GM12865 (cell line): ENCODE measurements around the gene NCOR1.

Source experiments
- DNase-seq: peaks from one replicate; pipeline ENCODE4 v3.0.0; 2010; ENCODE audit warnings: low read depth
- H3K4me3 ChIP-seq: 2 replicates; pipeline ENCODE4 v1.5.1; 2011; ENCODE audit warnings: mild to moderate bottlenecking, low read depth, low read length, control low read depth
- CTCF ChIP-seq: IDR thresholded peaks from 2 replicates; pipeline ENCODE4 v1.5.1; 2011; ENCODE audit warnings: low read length, control low read depth, low read depth, inconsistent platforms; ENCODE audit not compliant: insufficient read depth; ENCODE audit errors: missing control alignments

Gene NCOR1

DNA sequence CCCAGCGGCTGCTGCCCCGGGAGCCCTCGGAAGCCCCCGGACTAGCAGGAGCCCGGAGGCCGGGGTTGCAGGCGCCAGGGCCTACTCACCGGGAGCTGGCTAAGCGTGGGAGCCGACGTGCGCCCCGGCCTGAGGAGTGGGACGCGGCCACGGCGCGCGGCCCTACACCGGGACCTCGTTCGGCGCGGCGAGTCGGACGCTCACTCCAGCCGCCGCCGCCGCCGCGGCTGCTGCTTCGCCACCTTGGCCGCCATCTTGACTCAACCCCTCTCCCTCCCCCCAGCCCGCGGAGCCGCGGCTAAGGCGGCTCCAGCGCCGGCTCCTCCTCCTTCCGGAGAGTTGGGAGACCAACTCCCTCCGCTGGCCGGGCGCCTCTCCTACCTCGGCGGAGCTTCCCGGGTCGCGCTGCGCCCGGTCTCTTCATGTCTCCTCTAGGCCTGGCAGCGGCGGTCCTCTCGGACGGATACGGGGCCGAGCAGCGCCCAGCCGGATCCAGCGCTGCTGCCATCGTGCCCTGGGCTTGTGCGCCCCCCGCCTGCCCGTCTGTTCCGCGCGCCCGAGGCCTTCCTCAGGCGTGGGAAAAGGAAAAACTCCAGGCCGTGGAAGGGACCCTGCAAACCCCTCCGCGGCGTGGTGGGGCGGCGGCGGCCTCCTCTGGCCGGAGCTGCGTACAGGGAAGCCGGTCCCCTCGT, at the start of gene NCOR1:
NCOR1 (minus strand) TSS at position 262 of the 692 bp plus-strand sequence. CDS start 20,965 bp downstream, outside the sequence.
- DNase-seq = peak; percentile 97
- H3K4me3 ChIP-seq = peak within 1 kb of the TSS; percentile 64
- TF ChIP-seq CTCF = peak; percentile 23

DNA sequence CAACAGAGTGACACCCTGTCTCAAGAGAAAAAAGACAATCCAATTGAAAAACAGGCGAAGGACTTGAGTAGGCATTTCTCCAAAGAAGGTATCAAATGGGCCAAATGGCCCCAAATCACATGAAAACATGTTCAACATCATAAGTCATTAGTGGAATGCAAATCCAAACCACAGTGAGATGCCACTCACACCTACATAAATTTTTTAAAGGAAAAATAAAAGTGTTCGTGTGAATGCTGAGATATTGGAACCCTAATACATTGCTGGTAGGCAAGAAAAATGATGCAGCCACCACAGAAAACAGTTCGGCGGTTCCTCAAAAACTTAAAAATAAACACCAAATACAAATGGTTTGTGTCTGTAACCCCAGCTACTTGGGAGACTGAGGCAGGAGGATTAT, 46.9 kb upstream of the NCOR1 start:
- no peak for DNase-seq
- H3K4me3 ChIP-seq = no peak overlapping the region
- TF ChIP-seq CTCF = no peak

- no peak for TF ChIP-seq CTCF
- no peak overlapping the region for H3K4me3 ChIP-seq
- DNase-seq = no peak
Measured at GRCh38 chr17:16261049-16261448, 45.7 kb upstream of the NCOR1 start.

DNA sequence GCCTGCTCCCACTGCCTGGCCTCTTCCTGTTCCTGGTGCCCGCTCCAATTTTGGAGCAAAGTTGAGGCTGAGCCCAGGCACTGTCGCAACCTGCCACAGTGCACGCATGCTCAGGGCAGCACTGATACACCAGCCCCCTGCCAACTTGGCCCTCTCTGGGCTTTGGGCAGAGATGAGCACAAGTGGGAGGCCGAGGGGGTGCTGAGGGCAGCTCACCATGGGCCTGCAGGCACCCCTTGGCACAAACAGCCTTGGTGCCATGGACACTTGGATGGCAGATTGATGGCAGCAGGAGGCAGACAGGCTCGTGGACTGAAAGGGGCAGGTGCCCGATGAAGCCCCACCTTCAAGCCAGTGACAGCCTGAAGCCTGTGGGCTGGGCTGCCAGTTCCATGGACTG, 44.6 kb upstream of the NCOR1 start:
- no peak overlapping the region for H3K4me3 ChIP-seq
- no peak for TF ChIP-seq CTCF
- DNase-seq = no peak

GRCh38 chr17:16258901-16259300, 43.6 kb upstream of the NCOR1 start:
- TF ChIP-seq CTCF = no peak
- no peak for DNase-seq

DNA sequence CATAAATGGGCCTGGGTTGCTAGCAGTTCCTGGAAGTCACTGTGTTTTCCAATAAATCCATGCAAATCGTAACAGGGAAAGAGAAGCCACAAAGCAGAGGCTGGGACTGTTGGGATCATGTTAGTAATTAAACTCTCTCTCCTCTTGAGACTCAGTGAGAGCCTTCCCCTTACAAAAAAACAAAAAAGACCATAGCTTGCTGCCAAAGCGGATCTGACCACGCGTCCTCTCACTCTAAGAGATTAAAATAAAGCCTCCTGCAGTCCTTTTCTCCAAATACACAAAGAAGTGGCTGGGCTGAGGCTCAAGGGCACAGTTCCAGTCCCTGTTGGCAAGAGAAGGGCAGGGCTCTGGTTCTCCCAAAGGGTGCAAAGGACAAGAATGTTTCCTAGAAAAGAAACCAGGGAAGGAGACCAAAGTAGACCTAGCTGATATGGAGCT, 40.2 kb upstream of the NCOR1 start:
- TF ChIP-seq CTCF = no peak
- no peak overlapping the region for H3K4me3 ChIP-seq
- no peak for DNase-seq

More at GRCh38 chr17:16258901-16259300, 43.6 kb upstream of the NCOR1 start:
- H3K4me3 ChIP-seq = no peak overlapping the region
